ENCODE data around the gene GPC6.

- TF ChIP-seq SIN3A (IDR thresholded peaks at IDR 0.05; ENCODE audit: borderline replicate concordance in 2 of 2, control insufficient read depth in 1 of 2, low read depth in 2 of 2, low read length in 2 of 2) (no peak), MCM2 (IDR thresholded peaks at IDR 0.05; ENCODE audit: low read depth) (no peak), EGR1 (conservative IDR thresholded peaks at IDR 0.05) (no peak), BACH1 (tag; IDR thresholded peaks at IDR 0.05) (no peak), KAT2B (IDR thresholded peaks at IDR 0.05; ENCODE audit: low read depth, low read length) (no peak), CC2D1A (IDR thresholded peaks at IDR 0.05) (no peak), POLR2A (conservative IDR thresholded peaks at IDR 0.05) (no peak), CTCF (IDR thresholded peaks at IDR 0.05 in 2 of 3, conservative IDR thresholded peaks at IDR 0.05 in 1 of 3; ENCODE audit: insufficient read depth in 2 of 3, low read depth in 1 of 3, low read length in 3 of 3) (no peak)
Measured at GRCh38 chr13:93344048-93344705, 117.6 kb downstream of the GPC6 start.
